ENCODE data around the gene USF3. TPM values are rescaled to one million over a fixed set of nuclear protein-coding genes. Genes with fewer than 3 reads are reported as not detected.

The USF3 gene
- total and polyA plus RNA-seq, 9 of the 15 experiments (the other 6 are each of a cell fraction or from before 2014, with no cell fraction given): 1.4 to 6.9 (median 3.1) TPM

- no peaks in the 10 kb centered on the region for H3K9me1 ChIP-seq (ENCODE audit: control insufficient read depth, insufficient read depth, low read length)
- H3K9ac ChIP-seq (ENCODE audit: insufficient read depth in 1 of 2, low read depth in 2 of 2, low read length in 2 of 2): no peak overlapping the region
- H3K9me3 ChIP-seq (replicated peaks; ENCODE audit: control insufficient read depth, insufficient read depth, low read depth, low read length): no peaks in the 10 kb centered on the region
- H3K27ac ChIP-seq (ENCODE audit: extremely low read depth, low read depth, low read length): no peak overlapping the region
- H3K4me3 ChIP-seq: no peak overlapping the region
- H4K20me1 ChIP-seq (replicated peaks; ENCODE audit: control insufficient read depth, insufficient read depth, low read length): no peaks in the 10 kb centered on the region
- TF ChIP-seq NFRKB (IDR thresholded peaks at IDR 0.05; ENCODE audit: low read depth) (no peak), SAFB2 (IDR thresholded peaks at IDR 0.05; ENCODE audit: borderline replicate concordance, low read depth, low read length, severe bottlenecking) (no peak), NCOA6 (IDR thresholded peaks at IDR 0.05) (no peak), ZNF408 (CRISPR knock-in tag; IDR thresholded peaks at IDR 0.05; ENCODE audit: low read depth) (no peak), POLR2G (IDR thresholded peaks at IDR 0.05; ENCODE audit: low read depth, low read length) (no peak), ETS2 (tag; IDR thresholded peaks at IDR 0.05; ENCODE audit: borderline replicate concordance, poor library complexity, severe bottlenecking) (no peak), POLR2H (tag; IDR thresholded peaks at IDR 0.05; ENCODE audit: low read depth) (no peak), FOXM1 (IDR thresholded peaks at IDR 0.05; ENCODE audit: low read depth) (no peak), FOXM1 (CRISPR knock-in tag; IDR thresholded peaks at IDR 0.05; ENCODE audit: low read depth) (no peak), RFX1 (IDR thresholded peaks at IDR 0.05) (no peak), ZC3H11A (IDR thresholded peaks at IDR 0.05; ENCODE audit: low read depth, low read length) (no peak)
- H3K27me3 ChIP-seq (ENCODE audit: control insufficient read depth in 2 of 2, insufficient read depth in 2 of 2, low read length in 2 of 2): no peaks in the 10 kb centered on the region
- DNase-seq (ENCODE audit: extremely low read depth in 1 of 4, low spot score in 3 of 4): no peak
- H3K36me3 ChIP-seq (ENCODE audit: control insufficient read depth, insufficient read depth, low read length): no peaks in the 10 kb centered on the region
- intact Hi-C loops (cut with micrococcal nuclease) (no loop called here), in situ Hi-C loops (cut with MboI) (no loop called here)
- H2AFZ ChIP-seq (ENCODE audit: low read depth, low read length): no peak overlapping the region
- 33% methylated on average over 1 of the region's 1 CpG for WGBS (ENCODE audit: insufficient coverage, low coverage, missing lambda C conversion rate)
- BruUV-seq (replicated peaks): no TSS peak
- CTCF ChIA-PET (ENCODE audit: low intra/inter-chr PET ratio): no interaction called here
- H3K4me1 ChIP-seq (replicated peaks in 1 of 2; ENCODE audit: control insufficient read depth in 2 of 2, insufficient read depth in 2 of 2, low read length in 2 of 2): no peaks in the 10 kb centered on the region
- no peaks in the 10 kb centered on the region for H3K79me2 ChIP-seq (ENCODE audit: control insufficient read depth, insufficient read depth, low read length)
- POLR2A ChIA-PET: no interaction called here
- FAIRE-seq: no peak
- no peak for ATAC-seq
- H3K4me2 ChIP-seq (ENCODE audit: insufficient read depth, low read length): no peak overlapping the region
Observed at GRCh38 chr3:113659996-113660395, 36.4 kb downstream of the USF3 start.
